Fibroblast of lung (primary cell): ENCODE results near the gene SERINC4. TPM values are rescaled to one million over a fixed set of nuclear protein-coding genes. Genes with fewer than 3 reads are reported as not detected.
A peak's percentile ranks its signal among the peaks of the same experiment; 100 is the strongest.

Experiments used
- DNase-seq, 2 donors: peaks; one replicate each; pipeline versions ENCODE4 v3.0.0 to v3.0.0-alpha.2; 2010; ENCODE audit warnings: low read depth in 2 of 2
- H2AFZ ChIP-seq: 2 replicates; pipeline ENCODE4 v1.5.1; 2012; ENCODE audit warnings: low read length, control low read depth, inconsistent platforms
- H3K27ac ChIP-seq: 2 replicates; pipeline ENCODE4 v1.5.1; 2011; ENCODE audit warnings: low read length, control low read depth; ENCODE audit not compliant: insufficient read depth
- H3K27me3 ChIP-seq: 2 replicates; pipeline ENCODE4 v1.5.1; 2011; ENCODE audit warnings: mild to moderate bottlenecking, low read length; ENCODE audit not compliant: control insufficient read depth, insufficient read depth
- H3K36me3 ChIP-seq: 2 replicates; pipeline ENCODE4 v1.5.1; 2011; ENCODE audit warnings: low read length; ENCODE audit not compliant: control insufficient read depth, insufficient read depth
- H3K4me1 ChIP-seq: 2 replicates; pipeline ENCODE4 v1.5.1; 2011; ENCODE audit warnings: low read length; ENCODE audit not compliant: control insufficient read depth, insufficient read depth; ENCODE audit errors: extremely low read depth
- H3K4me2 ChIP-seq: 2 replicates; pipeline ENCODE4 v1.5.1; 2011; ENCODE audit warnings: low read length, control low read depth; ENCODE audit not compliant: insufficient read depth; ENCODE audit errors: extremely low read depth
- H3K4me3 ChIP-seq, 4 experiments: fragments of 200-600 bp in 1 of 4; sonication (generic) in 1 of 4; replicated peaks in 1 of 4; 2 replicates each; pipeline ENCODE4 v1.5.1; 2011 to 2016; ENCODE audit warnings: low read length in 4 of 4, low read depth in 3 of 4, mild to moderate bottlenecking in 3 of 4, control low read depth in 2 of 4, inconsistent platforms in 1 of 4, mixed read lengths in 1 of 4; ENCODE audit not compliant: insufficient read depth in 1 of 4; ENCODE audit errors: control extremely low read depth in 1 of 4
- H3K79me2 ChIP-seq: 2 replicates; pipeline ENCODE4 v1.5.1; 2012; ENCODE audit warnings: mild to moderate bottlenecking, low read length, inconsistent platforms; ENCODE audit not compliant: control insufficient read depth, insufficient read depth
- H3K9ac ChIP-seq: 2 replicates; pipeline ENCODE4 v1.5.1; 2011; ENCODE audit warnings: mild to moderate bottlenecking, low read length, control low read depth; ENCODE audit not compliant: insufficient read depth
- H3K9me3 ChIP-seq: 2 replicates; pipeline ENCODE4 v1.5.1; 2012; ENCODE audit warnings: low read depth, low read length; ENCODE audit not compliant: control insufficient read depth, insufficient read depth
- H4K20me1 ChIP-seq: 2 replicates; pipeline ENCODE4 v1.5.1; 2011; ENCODE audit warnings: low read length; ENCODE audit not compliant: control insufficient read depth, insufficient read depth; ENCODE audit errors: extremely low read depth
- CTCF ChIP-seq, 2 donors: IDR thresholded peaks in 1 of 2; conservative IDR thresholded peaks in 1 of 2; 1 replicate in 1 of 2; 2 replicates in 1 of 2; pipeline ENCODE4 v1.5.1; 2011 to 2012; ENCODE audit warnings: low read length in 2 of 2, control low read depth in 1 of 2, inconsistent platforms in 1 of 2, low read depth in 1 of 2, mild to moderate bottlenecking in 1 of 2
- EZH2 ChIP-seq: IDR thresholded peaks from 2 replicates; pipeline ENCODE4 v1.5.1; 2012; ENCODE audit warnings: low read length, control low read depth, mild to moderate bottlenecking; ENCODE audit errors: missing control alignments
- polyA plus RNA-seq, 2 donors: library from polyadenylated mRNA; depleted of rRNA in 1 of 2; stranded (reverse) in 1 of 2; unstranded in 1 of 2; fragments of >200 nt; gene quantifications; 2 replicates each; pipeline ENCODE4 v1.2.1, GENCODE V29; 2011 to 2012; ENCODE audit warnings: missing spikeins in 1 of 2
- total RNA-seq: library from RNA; depleted of rRNA; stranded (reverse); fragments of >200 nt; gene quantifications from 2 replicates; pipeline ENCODE4 v1.2.1, GENCODE V29; 2014

Gene SERINC4
- total and polyA plus RNA-seq, 2 donors (not counting 1 experiment from before 2014, with no cell fraction given): 0.06 to 0.17 TPM

DNA sequence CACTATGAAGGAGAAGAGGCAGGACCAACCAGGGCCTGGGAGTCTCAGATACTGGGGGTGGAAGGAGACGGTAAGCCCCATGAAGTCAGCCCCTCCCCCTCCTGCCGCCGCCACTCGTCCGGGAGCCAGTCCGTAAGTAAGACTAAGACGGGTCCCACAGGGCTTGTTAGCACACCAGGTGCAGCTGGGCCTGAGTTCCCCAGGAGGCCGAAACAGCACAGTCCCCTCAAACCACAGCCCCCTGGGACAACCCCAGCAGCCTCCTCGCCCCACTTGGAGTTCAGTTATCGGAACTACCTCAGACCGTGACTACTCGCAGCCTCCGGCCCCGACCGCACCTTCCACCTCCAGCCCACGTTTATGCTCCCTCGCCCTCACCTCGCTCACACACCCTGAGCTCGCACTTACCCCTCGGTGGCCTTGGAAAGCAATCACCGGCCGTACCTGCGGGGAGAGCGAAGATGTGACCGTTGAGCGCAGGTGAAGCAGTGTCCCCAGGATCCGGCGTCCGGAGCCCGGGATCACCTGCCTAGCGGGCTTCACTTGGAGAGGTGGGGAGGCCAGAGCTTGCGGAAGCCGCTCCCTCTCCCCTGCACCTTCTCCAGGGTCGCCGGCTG is 23.8 kb downstream of the SERINC4 start:
- Histone ChIP-seq H3K27me3 (no peaks in the 10 kb centered on the region), H3K79me2 (no peaks in the 10 kb centered on the region), H3K4me2 (peak overlapping the region; percentile 77), H3K27ac (no peak overlapping the region), H2AFZ (peak overlapping the region; percentile 72), H3K4me3 (peak overlapping the region; percentile 73 to 79 (median 76)), H3K36me3 (peaks cover 8% of the 10 kb centered on the region), H3K9ac (peak overlapping the region; percentile 34), H3K4me1 (peaks cover 2% of the 10 kb centered on the region), H4K20me1 (no peaks in the 10 kb centered on the region), H3K9me3 (no peaks in the 10 kb centered on the region)
- TF ChIP-seq CTCF (conservative IDR thresholded peaks at IDR 0.05 in 1 of 2, IDR thresholded peaks at IDR 0.05 in 1 of 2; ENCODE audit: low read depth in 1 of 2, low read length in 2 of 2) (no peak), EZH2 (no peak)
- no peak for DNase-seq

DNA sequence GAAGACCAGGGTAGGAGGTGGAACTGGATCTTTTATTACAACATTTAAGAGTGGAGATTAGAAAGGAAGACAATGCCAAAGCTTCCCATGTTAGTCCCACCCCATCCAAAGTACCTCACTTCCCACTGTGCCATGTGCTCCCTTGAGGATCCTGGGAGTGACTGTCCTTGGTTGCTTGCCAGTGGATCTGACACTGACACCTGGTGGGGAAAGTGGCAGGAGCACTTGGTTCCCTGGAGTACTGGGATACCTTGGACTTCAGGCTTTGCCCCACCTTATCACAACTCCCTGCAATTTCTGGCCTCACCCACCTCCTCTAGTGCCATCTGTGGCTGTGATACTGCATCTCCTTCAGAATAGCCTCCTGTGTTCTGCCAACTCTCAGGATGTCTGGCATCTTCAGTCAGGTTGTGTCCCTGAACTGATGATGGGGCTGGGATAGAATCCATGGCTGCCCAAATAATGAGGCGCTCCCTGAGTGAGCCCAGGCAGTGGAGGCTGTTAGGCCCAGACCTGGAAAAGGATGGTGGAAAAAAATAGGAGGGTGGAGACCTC is 24.5 kb downstream of the SERINC4 start:
- no peak overlapping the region for H3K4me2 ChIP-seq
- H3K27me3 ChIP-seq: no peaks in the 10 kb centered on the region
- H2AFZ ChIP-seq: no peak overlapping the region
- no peak overlapping the region for H3K4me3 ChIP-seq
- peak; percentile 30 to 48 for DNase-seq
- H3K9me3 ChIP-seq: no peaks in the 10 kb centered on the region
- peaks cover 2% of the 10 kb centered on the region for H3K4me1 ChIP-seq
- H3K36me3 ChIP-seq: peaks cover 8% of the 10 kb centered on the region
- H3K27ac ChIP-seq: no peak overlapping the region
- no peak overlapping the region for H3K9ac ChIP-seq
- no peaks in the 10 kb centered on the region for H4K20me1 ChIP-seq
- TF ChIP-seq CTCF (conservative IDR thresholded peaks at IDR 0.05 in 1 of 2, IDR thresholded peaks at IDR 0.05 in 1 of 2; ENCODE audit: low read depth in 1 of 2, low read length in 2 of 2) (peak; percentile 3 to 21), EZH2 (no peak)
- H3K79me2 ChIP-seq: no peaks in the 10 kb centered on the region

DNA sequence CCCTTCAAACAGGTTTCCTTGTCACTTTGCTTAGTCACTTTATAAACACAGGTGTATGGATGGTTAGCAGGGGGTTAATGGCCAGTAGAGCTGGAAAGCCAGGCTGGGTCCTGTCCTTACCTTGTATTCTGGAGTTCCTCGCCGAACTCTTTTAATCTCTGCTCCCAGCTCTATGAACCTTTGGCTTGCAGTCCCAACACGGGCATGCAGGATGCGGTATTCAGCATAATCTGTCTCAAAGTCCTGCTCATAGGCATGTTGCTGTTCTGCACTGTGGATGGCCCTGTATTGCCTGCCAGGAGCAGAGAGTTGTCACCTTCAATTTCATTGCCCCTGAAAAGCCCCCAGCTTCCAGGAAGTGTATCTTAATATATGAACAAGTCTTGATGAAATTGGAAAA is 26.0 kb downstream of the SERINC4 start:
- Histone ChIP-seq H2AFZ (no peak overlapping the region), H3K27ac (no peak overlapping the region), H3K4me2 (no peak overlapping the region), H3K27me3 (no peaks in the 10 kb centered on the region), H3K79me2 (no peaks in the 10 kb centered on the region), H3K9me3 (no peaks in the 10 kb centered on the region), H3K4me3 (no peak overlapping the region), H3K9ac (no peak overlapping the region), H3K4me1 (peaks cover 2% of the 10 kb centered on the region), H3K36me3 (peaks cover 11% of the 10 kb centered on the region), H4K20me1 (no peaks in the 10 kb centered on the region)
- DNase-seq: no peak
- TF ChIP-seq EZH2: no peak
- no peak for TF ChIP-seq CTCF (conservative IDR thresholded peaks at IDR 0.05 in 1 of 2, IDR thresholded peaks at IDR 0.05 in 1 of 2; ENCODE audit: low read depth in 1 of 2, low read length in 2 of 2)
